ENCODE data around the gene USP17L28.
"Not testable (repeated sequence)": the region's sequence is repeated elsewhere in the genome, so short reads cannot be mapped to it uniquely, and the experiment has no call there.

USP17L28 gene, protein sequence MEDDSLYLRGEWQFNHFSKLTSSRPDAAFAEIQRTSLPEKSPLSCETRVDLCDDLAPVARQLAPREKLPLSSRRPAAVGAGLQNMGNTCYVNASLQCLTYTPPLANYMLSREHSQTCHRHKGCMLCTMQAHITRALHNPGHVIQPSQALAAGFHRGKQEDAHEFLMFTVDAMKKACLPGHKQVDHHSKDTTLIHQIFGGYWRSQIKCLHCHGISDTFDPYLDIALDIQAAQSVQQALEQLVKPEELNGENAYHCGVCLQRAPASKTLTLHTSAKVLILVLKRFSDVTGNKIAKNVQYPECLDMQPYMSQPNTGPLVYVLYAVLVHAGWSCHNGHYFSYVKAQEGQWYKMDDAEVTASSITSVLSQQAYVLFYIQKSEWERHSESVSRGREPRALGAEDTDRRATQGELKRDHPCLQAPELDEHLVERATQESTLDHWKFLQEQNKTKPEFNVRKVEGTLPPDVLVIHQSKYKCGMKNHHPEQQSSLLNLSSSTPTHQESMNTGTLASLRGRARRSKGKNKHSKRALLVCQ

DNA sequence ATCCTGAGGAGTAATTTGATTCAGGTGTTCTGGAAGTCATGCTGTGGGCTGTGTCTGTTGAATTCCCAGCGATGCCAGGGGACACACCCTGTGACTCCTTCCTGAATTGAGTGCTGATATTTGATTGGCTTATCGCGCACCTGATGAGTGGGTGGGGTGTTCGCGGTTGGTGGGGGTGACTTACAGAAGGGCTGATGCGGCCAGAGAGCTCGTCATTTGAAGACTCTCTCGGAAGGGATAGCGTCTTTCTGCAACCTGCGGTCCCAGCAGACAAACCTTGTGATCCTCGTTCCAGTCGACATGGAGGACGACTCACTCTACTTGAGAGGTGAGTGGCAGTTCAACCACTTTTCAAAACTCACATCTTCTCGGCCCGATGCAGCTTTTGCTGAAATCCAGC is at the start of gene USP17L28:
Gene USP17L28, plus strand, starts transcription at position 301 of the 400 bp plus-strand sequence. Its CDS starts 0 bp downstream, at position 301.
- DNase-seq (ENCODE audit: low read depth, low spot score): not testable (repeated sequence)

DNA sequence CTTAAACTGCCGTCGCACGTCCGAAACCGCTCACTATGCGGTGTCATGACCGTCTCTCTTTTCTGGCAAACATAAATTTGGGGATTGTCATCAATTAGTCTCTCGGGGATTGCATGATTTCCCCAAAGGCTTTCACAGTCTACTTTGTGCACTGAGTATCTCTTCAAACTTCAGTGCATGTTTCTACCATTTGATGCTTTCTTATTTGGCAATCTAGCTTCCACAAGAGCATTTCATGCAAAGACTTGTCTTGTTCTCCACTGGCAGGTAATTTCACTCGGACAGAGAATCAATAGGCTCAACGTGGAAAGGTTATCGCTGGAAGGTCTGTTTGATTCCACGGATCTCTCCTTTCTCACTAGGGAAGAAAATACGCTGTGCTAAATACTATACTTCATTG is 24.5 kb upstream of the USP17L28 start:
- DNase-seq (ENCODE audit: low read depth, low spot score): not testable (repeated sequence)

- DNase-seq (ENCODE audit: low read depth, low spot score): not testable (repeated sequence)
Observed at GRCh38 chr4:9324865-9325264, 23.8 kb upstream of the USP17L28 start, which contains the start of gene USP17L24. Gene USP17L24, plus strand, starts transcription at chr4:9325165. Its CDS starts 0 bp downstream, at chr4:9325165.

- not testable (repeated sequence) for DNase-seq (ENCODE audit: low read depth, low spot score)
Observed at GRCh38 chr4:9329611-9330010, 19.1 kb upstream of the USP17L28 start, which contains the start of gene USP17L25. Gene USP17L25, plus strand, starts transcription at chr4:9329911. Its CDS starts 0 bp downstream, at chr4:9329911.

DNA sequence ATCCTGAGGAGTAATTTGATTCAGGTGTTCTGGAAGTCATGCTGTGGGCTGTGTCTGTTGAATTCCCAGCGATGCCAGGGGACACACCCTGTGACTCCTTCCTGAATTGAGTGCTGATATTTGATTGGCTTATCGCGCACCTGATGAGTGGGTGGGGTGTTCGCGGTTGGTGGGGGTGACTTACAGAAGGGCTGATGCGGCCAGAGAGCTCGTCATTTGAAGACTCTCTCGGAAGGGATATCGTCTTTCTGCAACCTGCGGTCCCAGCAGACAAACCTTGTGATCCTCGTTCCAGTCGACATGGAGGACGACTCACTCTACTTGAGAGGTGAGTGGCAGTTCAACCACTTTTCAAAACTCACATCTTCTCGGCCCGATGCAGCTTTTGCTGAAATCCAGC is 14.3 kb upstream of the USP17L28 start, which contains the start of gene USP17L26:
Gene USP17L26, plus strand, starts transcription at position 301 of the 400 bp plus-strand sequence. Its CDS starts 0 bp downstream, at position 301.
- DNase-seq (ENCODE audit: low read depth, low spot score): not testable (repeated sequence)

- DNase-seq (ENCODE audit: low read depth, low spot score): not testable (repeated sequence)
Observed at GRCh38 chr4:9339103-9339502, 9.6 kb upstream of the USP17L28 start, which contains the start of gene USP17L5. Gene USP17L5, plus strand, starts transcription at chr4:9339403. Its CDS starts 0 bp downstream, at chr4:9339403.

- not testable (repeated sequence) for DNase-seq (ENCODE audit: low read depth, low spot score)
Observed at GRCh38 chr4:9343848-9344247, 4.8 kb upstream of the USP17L28 start, which contains the start of gene USP17L27. Gene USP17L27, plus strand, starts transcription at chr4:9344148. Its CDS starts 0 bp downstream, at chr4:9344148.

- not testable (repeated sequence) for DNase-seq (ENCODE audit: low read depth, low spot score)
Observed at GRCh38 chr4:9350866-9351265, 2.2 kb downstream of the USP17L28 start.

GRCh38 chr4:9353338-9353737 is 4.6 kb downstream of the USP17L28 start, which contains the start of gene USP17L29:
Gene USP17L29, plus strand, starts transcription at chr4:9353638. Its CDS starts 0 bp downstream, at chr4:9353638.
- DNase-seq (ENCODE audit: low read depth, low spot score): not testable (repeated sequence)

- DNase-seq (ENCODE audit: low read depth, low spot score): not testable (repeated sequence)
Observed at GRCh38 chr4:9362829-9363228, 14.1 kb downstream of the USP17L28 start, which contains the start of gene USP17L30. Gene USP17L30, plus strand, starts transcription at chr4:9363129. Its CDS starts 0 bp downstream, at chr4:9363129.

DNA sequence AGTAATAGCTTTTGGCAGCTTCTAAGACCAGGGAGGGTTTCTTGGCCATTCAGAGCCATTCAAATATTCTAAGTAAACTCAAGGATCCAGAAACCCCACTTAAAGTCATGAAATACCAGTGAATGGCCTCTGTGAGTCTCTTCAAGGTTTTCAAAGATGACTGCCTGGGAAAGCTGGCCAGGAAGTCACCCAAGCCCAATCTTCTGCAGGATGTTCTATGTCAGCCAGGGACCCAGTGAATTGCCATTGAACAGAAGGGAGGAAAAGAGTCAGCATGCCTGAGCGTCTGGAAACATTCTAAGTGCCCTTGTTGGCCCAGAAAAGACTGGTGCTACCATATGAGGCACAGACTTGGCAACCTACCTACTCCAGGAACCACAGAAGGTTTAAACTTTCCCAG is 31.2 kb downstream of the USP17L28 start:
- DNase-seq (ENCODE audit: low read depth, low spot score): not testable (repeated sequence)

DNA sequence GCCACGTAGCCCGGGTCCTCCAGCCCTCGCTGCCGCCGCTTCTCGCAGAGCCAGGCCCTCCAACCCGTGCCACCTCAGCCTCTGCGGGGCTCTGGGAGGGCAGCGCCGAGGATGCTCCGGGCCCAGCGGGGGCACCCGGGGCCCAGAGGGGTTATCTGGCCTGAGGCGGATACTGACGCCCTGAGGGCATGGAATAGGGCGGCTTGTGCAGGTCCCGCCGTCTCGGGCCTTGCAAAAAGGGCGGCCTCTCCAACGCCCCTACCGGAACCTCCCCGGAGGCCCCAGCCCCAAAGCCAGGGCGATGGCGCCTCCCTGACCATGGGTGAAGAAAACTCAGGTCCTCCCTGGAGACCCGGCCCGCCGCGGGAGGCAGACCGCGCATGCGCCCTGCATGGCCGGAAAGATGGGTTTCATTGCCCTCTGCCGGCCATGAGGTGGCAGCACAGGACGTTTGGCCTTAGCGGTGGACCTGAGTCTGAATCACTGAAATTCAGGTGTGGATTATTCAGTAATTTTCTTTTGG is 32.4 kb downstream of the USP17L28 start:
- not testable (repeated sequence) for DNase-seq (ENCODE audit: low read depth, low spot score)

GRCh38 chr4:9384126-9384525 is 35.4 kb downstream of the USP17L28 start:
- no peak for DNase-seq (ENCODE audit: low read depth, low spot score)

- not testable (repeated sequence) for DNase-seq (ENCODE audit: low read depth, low spot score)
Observed at GRCh38 chr4:9389001-9389400, 40.3 kb downstream of the USP17L28 start.
